H1 (cell line): ENCODE results near the gene MAPKAP1. TPM values are rescaled to one million over a fixed set of nuclear protein-coding genes. Genes with fewer than 3 reads are reported as not detected.

Experiments used
- CHD2 ChIP-seq: IDR thresholded peaks from 2 replicates; pipeline ENCODE4 v1.6.1; 2012; ENCODE audit warnings: low read length, improper control_type of control experiment
- TCF12 ChIP-seq: IDR thresholded peaks from 2 replicates; pipeline ENCODE4 v1.6.1; 2011; ENCODE audit warnings: low read depth, mild to moderate bottlenecking, low read length
- polyA plus RNA-seq, 7 experiments: library from polyadenylated mRNA; depleted of rRNA in 3 of 7; stranded (reverse) in 5 of 7; unstranded in 2 of 7; fragments of >200 nt in 5 of 7; fragments of 200-250 nt in 2 of 7; gene quantifications; 1 replicate in 5 of 7; 2 replicates in 1 of 7; 4 replicates in 1 of 7; pipeline versions ENCODE4 v1.2.1 to v1.2.3, GENCODE V29; 2011 to 2013; ENCODE audit warnings: missing spikeins in 2 of 7, mixed read lengths in 2 of 7
- total RNA-seq: library from RNA; stranded (reverse); fragmentation: NEBNext Ultra II Directional; extraction: Animal tissue kit (Norgen Biotek cat#: 25700); gene quantifications from 2 replicates; pipeline ENCODE4 v1.2.1, GENCODE V29; 2021
- TF ChIP-seq, protein P1 (sequence below): fragments of 300-600 bp; sonication (generic); IDR thresholded peaks from 2 replicates; pipeline ENCODE4 v1.7.1; 2012; ENCODE audit warnings: low read length, moderate library complexity, mild to moderate bottlenecking, inconsistent platforms; ENCODE audit not compliant: insufficient replicate concordance
- TF ChIP-seq, protein P2 (sequence below): IDR thresholded peaks from 2 replicates; pipeline ENCODE4 v1.6.1; 2011; ENCODE audit warnings: low read depth, mild to moderate bottlenecking, low read length; ENCODE audit not compliant: insufficient read depth

MAPKAP1 gene
- total and polyA plus RNA-seq, 2 of the 8 experiments (the other 6 are each of a cell fraction or from before 2014, with no cell fraction given), result 79.2 to 140 TPM

DNA sequence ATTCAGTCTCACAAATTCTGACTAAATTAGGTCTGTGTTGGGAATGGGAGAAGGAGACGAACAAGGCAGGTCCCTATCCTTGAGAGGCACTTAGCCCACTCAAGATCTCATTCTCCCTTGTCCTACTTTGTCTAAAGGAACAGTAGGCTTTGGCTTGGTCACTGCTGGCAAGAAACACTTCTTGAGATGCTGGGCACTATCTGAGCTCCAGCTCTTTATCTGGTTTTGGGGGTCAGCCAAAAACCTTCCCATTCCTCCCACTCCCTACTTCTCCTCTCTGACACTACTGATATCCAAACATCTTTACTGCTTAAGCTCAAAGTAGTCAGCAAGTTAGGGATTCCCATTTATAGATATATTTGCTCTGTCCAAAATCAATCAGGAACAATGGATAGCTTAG, 155.2 kb downstream of the MAPKAP1 start (continued):
- TF ChIP-seq, protein P1, sequence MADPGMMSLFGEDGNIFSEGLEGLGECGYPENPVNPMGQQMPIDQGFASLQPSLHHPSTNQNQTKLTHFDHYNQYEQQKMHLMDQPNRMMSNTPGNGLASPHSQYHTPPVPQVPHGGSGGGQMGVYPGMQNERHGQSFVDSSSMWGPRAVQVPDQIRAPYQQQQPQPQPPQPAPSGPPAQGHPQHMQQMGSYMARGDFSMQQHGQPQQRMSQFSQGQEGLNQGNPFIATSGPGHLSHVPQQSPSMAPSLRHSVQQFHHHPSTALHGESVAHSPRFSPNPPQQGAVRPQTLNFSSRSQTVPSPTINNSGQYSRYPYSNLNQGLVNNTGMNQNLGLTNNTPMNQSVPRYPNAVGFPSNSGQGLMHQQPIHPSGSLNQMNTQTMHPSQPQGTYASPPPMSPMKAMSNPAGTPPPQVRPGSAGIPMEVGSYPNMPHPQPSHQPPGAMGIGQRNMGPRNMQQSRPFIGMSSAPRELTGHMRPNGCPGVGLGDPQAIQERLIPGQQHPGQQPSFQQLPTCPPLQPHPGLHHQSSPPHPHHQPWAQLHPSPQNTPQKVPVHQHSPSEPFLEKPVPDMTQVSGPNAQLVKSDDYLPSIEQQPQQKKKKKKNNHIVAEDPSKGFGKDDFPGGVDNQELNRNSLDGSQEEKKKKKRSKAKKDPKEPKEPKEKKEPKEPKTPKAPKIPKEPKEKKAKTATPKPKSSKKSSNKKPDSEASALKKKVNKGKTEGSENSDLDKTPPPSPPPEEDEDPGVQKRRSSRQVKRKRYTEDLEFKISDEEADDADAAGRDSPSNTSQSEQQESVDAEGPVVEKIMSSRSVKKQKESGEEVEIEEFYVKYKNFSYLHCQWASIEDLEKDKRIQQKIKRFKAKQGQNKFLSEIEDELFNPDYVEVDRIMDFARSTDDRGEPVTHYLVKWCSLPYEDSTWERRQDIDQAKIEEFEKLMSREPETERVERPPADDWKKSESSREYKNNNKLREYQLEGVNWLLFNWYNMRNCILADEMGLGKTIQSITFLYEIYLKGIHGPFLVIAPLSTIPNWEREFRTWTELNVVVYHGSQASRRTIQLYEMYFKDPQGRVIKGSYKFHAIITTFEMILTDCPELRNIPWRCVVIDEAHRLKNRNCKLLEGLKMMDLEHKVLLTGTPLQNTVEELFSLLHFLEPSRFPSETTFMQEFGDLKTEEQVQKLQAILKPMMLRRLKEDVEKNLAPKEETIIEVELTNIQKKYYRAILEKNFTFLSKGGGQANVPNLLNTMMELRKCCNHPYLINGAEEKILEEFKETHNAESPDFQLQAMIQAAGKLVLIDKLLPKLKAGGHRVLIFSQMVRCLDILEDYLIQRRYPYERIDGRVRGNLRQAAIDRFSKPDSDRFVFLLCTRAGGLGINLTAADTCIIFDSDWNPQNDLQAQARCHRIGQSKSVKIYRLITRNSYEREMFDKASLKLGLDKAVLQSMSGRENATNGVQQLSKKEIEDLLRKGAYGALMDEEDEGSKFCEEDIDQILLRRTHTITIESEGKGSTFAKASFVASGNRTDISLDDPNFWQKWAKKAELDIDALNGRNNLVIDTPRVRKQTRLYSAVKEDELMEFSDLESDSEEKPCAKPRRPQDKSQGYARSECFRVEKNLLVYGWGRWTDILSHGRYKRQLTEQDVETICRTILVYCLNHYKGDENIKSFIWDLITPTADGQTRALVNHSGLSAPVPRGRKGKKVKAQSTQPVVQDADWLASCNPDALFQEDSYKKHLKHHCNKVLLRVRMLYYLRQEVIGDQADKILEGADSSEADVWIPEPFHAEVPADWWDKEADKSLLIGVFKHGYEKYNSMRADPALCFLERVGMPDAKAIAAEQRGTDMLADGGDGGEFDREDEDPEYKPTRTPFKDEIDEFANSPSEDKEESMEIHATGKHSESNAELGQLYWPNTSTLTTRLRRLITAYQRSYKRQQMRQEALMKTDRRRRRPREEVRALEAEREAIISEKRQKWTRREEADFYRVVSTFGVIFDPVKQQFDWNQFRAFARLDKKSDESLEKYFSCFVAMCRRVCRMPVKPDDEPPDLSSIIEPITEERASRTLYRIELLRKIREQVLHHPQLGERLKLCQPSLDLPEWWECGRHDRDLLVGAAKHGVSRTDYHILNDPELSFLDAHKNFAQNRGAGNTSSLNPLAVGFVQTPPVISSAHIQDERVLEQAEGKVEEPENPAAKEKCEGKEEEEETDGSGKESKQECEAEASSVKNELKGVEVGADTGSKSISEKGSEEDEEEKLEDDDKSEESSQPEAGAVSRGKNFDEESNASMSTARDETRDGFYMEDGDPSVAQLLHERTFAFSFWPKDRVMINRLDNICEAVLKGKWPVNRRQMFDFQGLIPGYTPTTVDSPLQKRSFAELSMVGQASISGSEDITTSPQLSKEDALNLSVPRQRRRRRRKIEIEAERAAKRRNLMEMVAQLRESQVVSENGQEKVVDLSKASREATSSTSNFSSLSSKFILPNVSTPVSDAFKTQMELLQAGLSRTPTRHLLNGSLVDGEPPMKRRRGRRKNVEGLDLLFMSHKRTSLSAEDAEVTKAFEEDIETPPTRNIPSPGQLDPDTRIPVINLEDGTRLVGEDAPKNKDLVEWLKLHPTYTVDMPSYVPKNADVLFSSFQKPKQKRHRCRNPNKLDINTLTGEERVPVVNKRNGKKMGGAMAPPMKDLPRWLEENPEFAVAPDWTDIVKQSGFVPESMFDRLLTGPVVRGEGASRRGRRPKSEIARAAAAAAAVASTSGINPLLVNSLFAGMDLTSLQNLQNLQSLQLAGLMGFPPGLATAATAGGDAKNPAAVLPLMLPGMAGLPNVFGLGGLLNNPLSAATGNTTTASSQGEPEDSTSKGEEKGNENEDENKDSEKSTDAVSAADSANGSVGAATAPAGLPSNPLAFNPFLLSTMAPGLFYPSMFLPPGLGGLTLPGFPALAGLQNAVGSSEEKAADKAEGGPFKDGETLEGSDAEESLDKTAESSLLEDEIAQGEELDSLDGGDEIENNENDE, result no peak
- TF ChIP-seq CHD2, result no peak
- no peak for TF ChIP-seq TCF12
- TF ChIP-seq, protein P2, sequence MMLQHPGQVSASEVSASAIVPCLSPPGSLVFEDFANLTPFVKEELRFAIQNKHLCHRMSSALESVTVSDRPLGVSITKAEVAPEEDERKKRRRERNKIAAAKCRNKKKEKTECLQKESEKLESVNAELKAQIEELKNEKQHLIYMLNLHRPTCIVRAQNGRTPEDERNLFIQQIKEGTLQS, result no peak
